Measurements from ENCODE around the gene FXN.

FXN gene

DNA sequence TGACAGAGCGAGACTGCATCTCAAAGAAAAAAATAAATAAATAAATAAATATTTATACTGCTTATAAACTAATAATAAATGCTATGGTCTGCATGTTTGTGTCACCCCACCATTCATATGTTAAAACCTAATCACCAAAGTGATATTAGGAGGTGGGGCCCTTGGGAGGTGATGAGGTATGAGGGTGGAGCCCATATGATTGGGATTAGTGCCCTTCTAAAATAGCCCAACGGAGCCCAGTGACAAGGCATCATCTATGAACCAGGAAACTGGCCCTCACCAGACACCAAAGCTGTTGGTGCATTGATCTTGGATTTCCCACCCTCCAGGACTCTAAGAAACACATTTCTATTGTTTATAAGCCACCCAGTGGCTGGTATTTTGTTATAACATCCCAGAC is 5.1 kb downstream of the FXN start:
- TF ChIP-seq GATA2 (IDR thresholded peaks at IDR 0.05; ENCODE audit: low read depth, low read length) (no peak), GATA3 (IDR thresholded peaks at IDR 0.05; ENCODE audit: low read depth, low read length) (no peak)

GRCh38 chr9:69044240-69045219 is 9.0 kb downstream of the FXN start:
- TF ChIP-seq GATA3 (IDR thresholded peaks at IDR 0.05; ENCODE audit: low read depth, low read length) (no peak), GATA2 (IDR thresholded peaks at IDR 0.05; ENCODE audit: low read depth, low read length) (no peak)

DNA sequence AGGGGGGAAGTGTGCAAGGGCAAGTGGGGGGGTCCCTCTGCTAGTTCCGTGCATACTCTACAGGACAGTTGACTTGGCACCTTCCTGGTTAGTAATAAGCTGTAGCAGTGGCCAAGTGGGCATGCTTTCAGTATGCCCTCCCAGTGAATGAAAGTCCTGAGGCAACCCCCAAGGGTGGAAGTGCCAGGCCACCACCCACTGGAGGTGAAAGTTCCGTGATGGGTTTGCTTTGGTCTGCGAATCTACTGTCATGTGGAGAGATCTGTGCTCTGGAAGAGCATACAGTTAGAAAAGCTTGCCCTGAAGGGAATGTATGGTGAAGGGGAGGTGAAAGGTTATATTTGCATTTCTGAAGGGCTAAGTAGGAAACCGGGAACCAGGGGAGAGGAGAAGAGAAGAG is 10.3 kb downstream of the FXN start:
- TF ChIP-seq GATA3 (IDR thresholded peaks at IDR 0.05; ENCODE audit: low read depth, low read length) (no peak), GATA2 (IDR thresholded peaks at IDR 0.05; ENCODE audit: low read depth, low read length) (no peak)

GRCh38 chr9:69046723-69047122 is 11.2 kb downstream of the FXN start:
- TF ChIP-seq GATA3 (IDR thresholded peaks at IDR 0.05; ENCODE audit: low read depth, low read length), result no peak
- TF ChIP-seq GATA2 (IDR thresholded peaks at IDR 0.05; ENCODE audit: low read depth, low read length), result no peak

- no peak for TF ChIP-seq GATA2 (IDR thresholded peaks at IDR 0.05; ENCODE audit: low read depth, low read length)
- no peak for TF ChIP-seq GATA3 (IDR thresholded peaks at IDR 0.05; ENCODE audit: low read depth, low read length)
Measured at GRCh38 chr9:69047371-69047770, 11.8 kb downstream of the FXN start.

DNA sequence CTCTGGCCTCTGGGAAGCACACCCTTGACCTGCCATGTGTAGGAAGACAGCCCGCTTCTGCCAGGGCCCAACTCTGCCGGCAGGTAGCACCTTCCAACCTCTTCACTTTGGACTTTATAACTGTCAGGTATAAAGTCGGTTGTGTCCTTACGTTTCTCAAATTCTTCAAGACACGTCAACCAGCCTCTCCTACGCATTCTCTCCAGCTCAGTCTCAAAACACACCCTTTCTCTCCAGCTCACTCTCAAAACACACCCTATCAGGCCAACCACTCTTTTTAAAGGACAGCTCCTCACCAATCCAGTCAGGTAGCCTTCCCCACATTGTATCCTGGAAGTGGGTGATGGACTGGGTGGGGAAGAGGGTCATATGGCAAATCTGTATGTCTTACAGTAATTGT is 13.5 kb downstream of the FXN start:
- TF ChIP-seq GATA3 (IDR thresholded peaks at IDR 0.05; ENCODE audit: low read depth, low read length) (no peak), GATA2 (IDR thresholded peaks at IDR 0.05; ENCODE audit: low read depth, low read length) (no peak)

DNA sequence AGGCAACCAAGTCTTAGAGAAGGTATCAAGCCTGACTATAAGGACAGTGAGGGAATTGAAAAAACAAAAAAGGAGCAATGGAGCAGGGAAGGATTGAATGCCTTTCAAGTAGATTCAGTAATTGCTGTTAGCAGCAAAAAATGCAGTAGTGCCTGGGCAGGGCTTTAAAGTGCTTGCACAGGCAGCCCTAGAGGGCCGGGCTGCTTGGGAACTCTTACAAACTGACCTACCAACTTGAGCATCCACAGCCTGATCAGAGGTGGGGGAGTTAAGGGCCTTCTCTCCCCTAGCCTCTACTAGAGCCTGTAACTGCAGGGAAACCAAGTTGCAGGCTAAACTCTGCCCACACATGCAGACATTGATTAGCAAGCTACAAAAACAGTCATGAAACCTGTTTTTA is 19.4 kb downstream of the FXN start:
- TF ChIP-seq GATA2 (IDR thresholded peaks at IDR 0.05; ENCODE audit: low read depth, low read length) (no peak), GATA3 (IDR thresholded peaks at IDR 0.05; ENCODE audit: low read depth, low read length) (no peak)

DNA sequence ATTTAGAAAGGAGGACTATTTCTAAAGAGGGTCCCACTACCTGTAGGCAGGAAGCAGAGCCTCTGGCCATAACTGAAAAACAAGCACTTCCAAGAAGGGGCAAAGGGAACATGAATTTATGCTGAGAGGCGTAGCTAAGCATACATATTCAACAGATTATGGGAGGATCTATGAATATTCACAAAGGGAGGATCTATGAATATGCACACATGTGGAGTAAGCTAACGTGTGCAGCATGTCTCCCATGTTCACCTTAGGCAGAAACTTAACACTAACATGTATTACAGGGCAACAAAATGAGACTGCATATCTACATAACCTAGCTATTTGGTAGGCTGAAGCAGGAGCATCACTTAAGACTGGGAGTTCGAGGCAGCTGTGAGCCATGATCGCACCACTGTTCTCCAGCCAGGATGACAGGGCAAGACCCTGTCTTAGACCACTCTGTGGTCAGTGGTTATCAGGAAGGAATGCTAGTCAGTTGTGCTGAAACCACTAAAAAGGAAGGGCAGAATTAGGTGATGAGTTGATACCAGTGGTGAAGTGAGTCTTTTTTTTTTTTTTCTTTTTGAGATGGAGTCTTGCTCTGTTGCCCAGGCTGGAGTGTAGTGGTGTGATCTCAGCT is 20.8 kb downstream of the FXN start:
- no peak for TF ChIP-seq GATA2 (IDR thresholded peaks at IDR 0.05; ENCODE audit: low read depth, low read length)

DNA sequence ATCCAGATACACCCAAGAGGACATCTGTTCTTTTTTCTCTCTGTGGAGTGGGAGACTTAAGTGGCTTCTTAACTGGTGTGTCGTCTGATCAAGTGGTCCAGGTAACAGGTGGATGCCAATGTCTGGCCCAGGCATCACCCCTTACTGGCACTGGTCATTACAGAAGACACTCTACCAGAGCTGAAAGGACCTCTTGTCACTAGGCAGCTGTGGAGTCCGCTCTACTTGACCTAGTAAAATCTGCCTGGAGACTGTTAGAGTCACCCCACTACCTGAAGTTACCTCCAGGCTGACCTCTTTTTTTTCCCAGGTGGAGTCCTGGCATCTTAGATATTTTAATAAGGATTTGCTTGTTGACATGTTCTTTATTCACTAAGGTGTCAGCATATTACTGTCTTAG is 22.5 kb downstream of the FXN start:
- TF ChIP-seq GATA3 (IDR thresholded peaks at IDR 0.05; ENCODE audit: low read depth, low read length) (no peak), GATA2 (IDR thresholded peaks at IDR 0.05; ENCODE audit: low read depth, low read length) (no peak)

DNA sequence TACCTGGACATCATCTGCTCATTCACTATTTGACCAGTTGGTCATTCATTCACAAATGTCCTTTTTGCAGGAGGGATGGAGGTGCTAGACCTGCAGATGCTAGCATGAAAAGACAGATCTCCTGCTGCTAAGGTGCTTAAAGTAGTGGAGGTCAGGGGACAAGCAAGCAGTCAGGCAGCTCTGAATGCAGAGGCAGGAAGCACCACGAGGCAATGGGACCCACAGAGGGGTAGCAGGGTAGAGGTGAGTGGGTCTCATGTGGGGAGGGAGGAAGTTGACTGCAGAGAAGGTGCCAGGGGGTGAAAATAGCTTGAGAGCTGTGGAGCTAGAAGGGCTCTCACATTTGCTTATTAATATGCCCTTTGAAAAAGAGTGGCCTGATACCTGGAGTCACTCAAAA is 25.2 kb downstream of the FXN start:
- no peak for TF ChIP-seq GATA3 (IDR thresholded peaks at IDR 0.05; ENCODE audit: low read depth, low read length)
- no peak for TF ChIP-seq GATA2 (IDR thresholded peaks at IDR 0.05; ENCODE audit: low read depth, low read length)

DNA sequence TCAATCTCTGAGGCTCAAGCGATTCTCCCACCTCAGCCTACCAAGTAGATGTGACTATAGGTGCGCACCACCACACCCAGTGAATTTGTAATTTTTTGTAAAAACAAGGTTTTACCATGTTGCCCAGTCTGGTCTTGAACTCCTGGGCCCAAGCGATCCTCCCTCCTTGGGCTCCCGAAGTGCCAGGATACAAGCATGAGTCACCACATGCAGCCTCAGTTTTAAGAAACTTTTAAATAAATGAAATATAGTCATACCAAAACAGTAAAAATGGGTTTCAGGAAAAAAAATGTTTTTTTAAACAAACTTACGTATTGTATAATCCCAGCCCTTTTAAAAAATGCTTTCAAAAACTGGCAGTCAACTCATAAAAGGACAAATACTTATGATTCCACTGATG is 26.6 kb downstream of the FXN start:
- TF ChIP-seq GATA3 (IDR thresholded peaks at IDR 0.05; ENCODE audit: low read depth, low read length), result no peak
- no peak for TF ChIP-seq GATA2 (IDR thresholded peaks at IDR 0.05; ENCODE audit: low read depth, low read length)

DNA sequence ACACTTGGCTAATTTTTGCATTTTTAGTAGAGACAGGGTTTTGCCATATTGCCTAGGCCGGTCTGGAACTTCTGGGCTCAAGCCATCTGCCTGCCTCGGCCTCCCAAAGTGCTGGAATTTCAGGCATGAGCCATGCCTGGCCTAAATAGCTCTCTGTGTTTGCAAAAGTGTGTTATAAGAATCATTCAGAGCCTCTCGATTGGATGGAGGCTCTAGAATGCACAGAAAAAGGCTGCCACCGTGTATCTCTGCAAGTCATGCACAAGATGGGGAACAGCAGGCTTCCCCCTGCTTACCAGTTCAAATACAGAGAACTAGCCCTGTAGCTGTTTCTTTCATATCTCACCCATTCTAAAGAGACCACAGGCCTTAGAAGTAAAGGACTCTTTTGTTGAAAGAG is 28.3 kb downstream of the FXN start:
- TF ChIP-seq GATA2 (IDR thresholded peaks at IDR 0.05; ENCODE audit: low read depth, low read length) (no peak), GATA3 (IDR thresholded peaks at IDR 0.05; ENCODE audit: low read depth, low read length) (no peak)

DNA sequence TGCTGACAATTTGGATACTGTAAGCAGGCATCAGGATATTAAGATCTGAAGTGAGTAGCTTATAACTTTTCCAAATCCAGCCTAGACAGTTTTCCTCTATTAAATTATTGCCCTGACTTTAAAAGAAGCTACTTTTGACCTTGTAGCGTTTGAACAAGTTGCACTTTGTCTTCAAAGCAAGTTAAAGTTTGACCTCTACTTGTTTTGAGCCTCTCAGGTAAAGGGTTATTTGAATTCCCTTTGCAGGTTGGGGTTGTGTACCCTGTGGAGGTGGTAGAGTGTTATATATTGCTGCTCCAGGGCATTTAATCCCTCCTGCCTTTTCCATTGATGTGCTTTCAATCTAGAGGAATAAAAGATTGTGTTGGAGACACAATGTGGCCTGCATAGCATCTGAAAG is 30.1 kb downstream of the FXN start:
- TF ChIP-seq GATA3 (IDR thresholded peaks at IDR 0.05; ENCODE audit: low read depth, low read length) (no peak), GATA2 (IDR thresholded peaks at IDR 0.05; ENCODE audit: low read depth, low read length) (no peak)

- TF ChIP-seq GATA3 (IDR thresholded peaks at IDR 0.05; ENCODE audit: low read depth, low read length), result no peak
- no peak for TF ChIP-seq GATA2 (IDR thresholded peaks at IDR 0.05; ENCODE audit: low read depth, low read length)
Measured at GRCh38 chr9:69066955-69067354, 31.4 kb downstream of the FXN start.

DNA sequence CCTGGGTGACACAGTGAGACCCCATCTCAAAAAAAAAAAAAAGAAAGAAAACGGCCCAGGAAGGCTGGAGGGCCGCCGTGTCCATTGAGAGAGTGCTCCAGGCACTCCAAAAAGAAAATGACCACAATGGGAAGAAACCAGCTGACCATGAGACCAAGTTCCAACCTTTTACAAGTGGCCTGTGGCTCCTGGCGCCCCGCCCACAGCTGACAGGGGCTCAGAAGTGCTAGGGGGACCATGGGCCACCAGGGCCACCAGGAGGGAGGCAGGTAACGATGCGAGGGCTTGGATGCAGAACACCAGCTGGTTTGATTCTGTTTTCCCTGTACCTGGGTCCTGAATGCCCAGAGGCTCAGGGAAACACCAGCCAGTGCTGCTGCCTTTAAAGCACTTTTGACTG is 34.6 kb downstream of the FXN start:
- TF ChIP-seq GATA2 (IDR thresholded peaks at IDR 0.05; ENCODE audit: low read depth, low read length), result no peak
